BLaER1 treated with 17β-estradiol and CSF1 and Interleukin-3, amounts not matched to agents 10 nM and 100 nM (cell line): Measurements from ENCODE around the gene TOMT.
"Not testable (repeated sequence)": the region's sequence is repeated elsewhere in the genome, so short reads cannot be mapped to it uniquely, and the experiment has no call there.

ENCODE experiments used
- H3K27ac ChIP-seq, 11 experiments: shearing (Covaris generic); formaldehyde crosslinking; 2 replicates each; pipeline ENCODE4 v1.8.1; 2022
- H3K27me3 ChIP-seq, 11 experiments: shearing (Covaris generic); formaldehyde crosslinking; 2 replicates each; pipeline ENCODE4 v1.8.1; 2022
- H3K36me3 ChIP-seq, 11 experiments: shearing (Covaris generic); formaldehyde crosslinking; 2 replicates each; pipeline ENCODE4 v1.8.1; 2022
- H3K4me1 ChIP-seq, 10 experiments: shearing (Covaris generic); formaldehyde crosslinking; 2 replicates each; pipeline ENCODE4 v1.8.1; 2022
- H3K4me2 ChIP-seq, 11 experiments: shearing (Covaris generic); formaldehyde crosslinking; 2 replicates each; pipeline ENCODE4 v1.8.1; 2022
- H3K4me3 ChIP-seq, 10 experiments: shearing (Covaris generic); formaldehyde crosslinking; 2 replicates each; pipeline ENCODE4 v1.8.1; 2022
- H3K9ac ChIP-seq, 11 experiments: shearing (Covaris generic); formaldehyde crosslinking; 2 replicates each; pipeline ENCODE4 v1.8.1; 2022
- H3K9me3 ChIP-seq, 11 experiments: shearing (Covaris generic); formaldehyde crosslinking; replicated peaks in 1 of 11; 2 replicates each; pipeline ENCODE4 v1.8.1; 2022
- H4K20me1 ChIP-seq, 11 experiments: shearing (Covaris generic); formaldehyde crosslinking; 2 replicates each; pipeline ENCODE4 v1.8.1; 2022
- Cebpa-rat ChIP-seq, 11 experiments: shearing (Covaris generic); IDR thresholded peaks; 2 replicates each; pipeline ENCODE4 v1.8.1; 2022

Gene TOMT

DNA sequence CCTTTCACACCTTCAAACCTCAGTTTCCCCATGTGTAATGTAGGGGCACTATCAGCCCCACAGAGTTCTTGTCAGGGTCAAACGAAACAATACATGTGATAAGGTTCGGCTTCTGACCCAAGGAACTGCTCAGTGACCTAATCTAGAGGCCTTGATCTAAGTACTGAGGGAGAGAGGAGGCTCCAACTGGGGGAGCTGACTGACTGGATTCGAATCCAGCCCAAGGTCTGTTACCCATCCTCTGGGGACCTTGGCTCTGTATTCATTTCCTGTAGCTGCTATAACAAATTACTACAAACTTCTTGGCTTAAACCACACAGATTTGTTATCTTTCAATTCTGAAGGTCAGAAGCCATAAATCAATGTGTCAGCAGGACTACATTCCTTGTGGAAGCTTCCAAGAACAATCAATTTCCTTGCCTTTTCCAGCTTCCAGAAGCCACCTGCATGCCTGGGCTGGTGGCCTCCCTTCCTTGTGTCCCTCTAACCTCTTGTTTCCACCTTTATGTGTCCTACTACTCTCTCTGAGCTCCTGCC is 17.5 kb downstream of the TOMT start:
- Histone ChIP-seq H3K4me1 (no peaks in the 10 kb centered on the region), H3K9ac (no peak overlapping the region), H4K20me1 (no peaks in the 10 kb centered on the region), H3K4me2 (no peak overlapping the region), H3K27ac (no peak overlapping the region), H3K36me3 (no peaks in the 10 kb centered on the region), H3K27me3 (no peaks in the 10 kb centered on the region; a peak in 1 of 22 replicates), H3K4me3 (no peak overlapping the region), H3K9me3 (peaks cover 45 to 53% (median 47%) of the 10 kb centered on the region in 11 experiments)
- no peak for TF ChIP-seq Cebpa-rat (IDR thresholded peaks at IDR 0.05)

- no peaks in the 10 kb centered on the region for H3K4me1 ChIP-seq
- no peaks in the 10 kb centered on the region; a peak in 1 of 22 replicates for H3K27me3 ChIP-seq
- no peak overlapping the region for H3K4me3 ChIP-seq
- no peak for TF ChIP-seq Cebpa-rat (IDR thresholded peaks at IDR 0.05)
- H3K9ac ChIP-seq: no peak overlapping the region
- H4K20me1 ChIP-seq: no peaks in the 10 kb centered on the region
- no peak overlapping the region for H3K27ac ChIP-seq
- no peak overlapping the region for H3K4me2 ChIP-seq
- H3K36me3 ChIP-seq: no peaks in the 10 kb centered on the region
- H3K9me3 ChIP-seq: peaks cover 54 to 62% (median 56%) of the 10 kb centered on the region in 11 experiments
These were observed 18.3 kb downstream of the TOMT start for GRCh38 chr11:72124046-72124445.

GRCh38 chr11:72125956-72126355 is 20.2 kb downstream of the TOMT start:
- Histone ChIP-seq H3K4me3 (no peak overlapping the region), H3K27ac (no peak overlapping the region), H3K9ac (no peak overlapping the region), H3K4me2 (no peak overlapping the region), H3K27me3 (no peaks in the 10 kb centered on the region; a peak in 1 of 22 replicates), H3K36me3 (no peaks in the 10 kb centered on the region), H3K4me1 (no peaks in the 10 kb centered on the region), H4K20me1 (no peaks in the 10 kb centered on the region), H3K9me3 (peaks cover 61 to 77% (median 67%) of the 10 kb centered on the region in 11 experiments)
- no peak for TF ChIP-seq Cebpa-rat (IDR thresholded peaks at IDR 0.05)

- no peaks in the 10 kb centered on the region for H3K36me3 ChIP-seq
- H3K27me3 ChIP-seq: no peaks in the 10 kb centered on the region
- H3K27ac ChIP-seq: no peak overlapping the region
- H3K4me1 ChIP-seq: peaks cover 0 to 14% (median under 1%) of the 10 kb centered on the region in 10 experiments; a peak in 10 of 20 replicates
- peaks cover 61 to 79% (median 67%) of the 10 kb centered on the region in 11 experiments for H3K9me3 ChIP-seq
- no peaks in the 10 kb centered on the region for H4K20me1 ChIP-seq
- no peak overlapping the region for H3K9ac ChIP-seq
- no peak overlapping the region for H3K4me2 ChIP-seq
- no peak for TF ChIP-seq Cebpa-rat (IDR thresholded peaks at IDR 0.05)
- no peak overlapping the region; a peak in 1 of 20 replicates for H3K4me3 ChIP-seq
These were observed 22.2 kb downstream of the TOMT start for GRCh38 chr11:72127923-72128322.

DNA sequence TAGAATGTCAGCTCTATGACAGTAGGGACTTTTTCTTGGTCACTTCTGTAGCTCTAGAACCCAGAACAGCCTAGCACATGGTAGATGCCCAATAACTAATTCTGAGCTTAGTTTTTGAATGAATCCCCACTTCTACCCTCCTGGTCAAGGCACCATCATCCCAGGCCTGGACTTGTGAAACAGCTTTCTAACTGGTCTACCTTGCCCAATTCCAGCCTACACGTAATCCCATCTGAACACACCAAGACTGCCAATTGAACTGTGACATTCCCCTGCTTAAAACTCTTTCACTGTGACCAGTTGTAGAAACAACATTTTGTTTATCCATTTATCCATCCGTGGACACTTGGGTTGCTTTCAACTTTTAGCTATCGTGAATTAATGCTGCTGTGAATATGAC is 23.7 kb downstream of the TOMT start:
- Histone ChIP-seq H3K9me3 (peaks cover 53 to 66% (median 59%) of the 10 kb centered on the region in 11 experiments), H3K4me3 (no peak overlapping the region), H3K9ac (no peak overlapping the region), H3K36me3 (no peaks in the 10 kb centered on the region), H3K27me3 (no peaks in the 10 kb centered on the region), H4K20me1 (no peaks in the 10 kb centered on the region), H3K27ac (no peak overlapping the region), H3K4me2 (no peak overlapping the region), H3K4me1 (peaks cover 0 to 27% (median 3%) of the 10 kb centered on the region in 10 experiments; a peak in 10 of 20 replicates)
- no peak for TF ChIP-seq Cebpa-rat (IDR thresholded peaks at IDR 0.05)

DNA sequence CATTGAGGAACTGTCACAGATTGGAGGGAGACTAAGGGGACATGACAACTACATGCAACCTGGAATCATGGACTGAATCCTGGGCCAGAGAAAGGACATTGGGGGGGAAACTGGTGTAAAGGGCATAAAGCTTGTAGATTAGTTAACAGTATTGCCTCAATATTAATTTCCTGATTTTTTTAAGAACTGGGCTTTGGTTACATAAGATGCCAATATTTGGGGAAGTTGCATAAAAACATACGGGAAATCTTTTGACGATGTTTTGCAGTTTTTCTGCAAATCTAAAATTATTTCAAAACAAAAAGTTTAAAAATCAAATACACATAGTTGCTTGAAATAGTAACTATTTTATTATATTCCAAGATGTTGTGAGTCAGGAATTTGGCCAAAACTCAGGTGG is 26.9 kb downstream of the TOMT start:
- peaks cover 0 to 40% (median 3%) of the 10 kb centered on the region in 10 experiments; a peak in 10 of 20 replicates for H3K4me1 ChIP-seq
- TF ChIP-seq Cebpa-rat (IDR thresholded peaks at IDR 0.05): no peak
- peak overlapping the region in 5 of 11 experiments; percentile 19 to 71 (median 63); a peak in 9 of 22 replicates for H3K4me2 ChIP-seq
- no peak overlapping the region for H3K4me3 ChIP-seq
- H3K27me3 ChIP-seq: no peaks in the 10 kb centered on the region
- H4K20me1 ChIP-seq: no peaks in the 10 kb centered on the region
- no peaks in the 10 kb centered on the region for H3K36me3 ChIP-seq
- no peak overlapping the region for H3K9ac ChIP-seq
- peaks cover 20 to 33% (median 26%) of the 10 kb centered on the region in 11 experiments for H3K9me3 ChIP-seq
- H3K27ac ChIP-seq: peak overlapping the region in 2 of 11 experiments; percentile 35 to 59; a peak in 3 of 22 replicates

DNA sequence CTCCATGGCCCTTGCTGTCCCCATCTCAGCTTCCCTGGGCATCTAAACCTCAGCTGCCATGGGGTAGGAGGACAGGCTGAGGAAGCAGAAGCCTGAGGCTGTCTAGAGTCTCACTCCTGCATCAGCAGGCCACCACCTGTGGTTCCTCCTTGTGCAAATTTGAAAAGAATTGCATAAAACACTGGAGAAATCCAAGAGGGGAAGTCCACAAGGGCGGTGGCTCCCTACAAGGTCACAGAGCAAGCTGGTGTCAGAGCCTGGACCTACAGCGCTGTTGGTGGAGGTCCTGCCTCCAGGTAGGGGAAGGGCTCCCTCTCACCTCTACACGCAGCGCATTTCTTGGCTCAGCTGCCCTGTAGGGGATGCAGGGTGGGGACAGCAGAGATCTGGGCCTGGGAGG is 29.7 kb downstream of the TOMT start, which contains the start of gene FOLR3:
TSS of gene FOLR3 (plus strand) at position 253 of the 400 bp plus-strand sequence. CDS start 228 bp downstream, outside the sequence.
- not testable (repeated sequence) for H3K27me3 ChIP-seq, H4K20me1 ChIP-seq, H3K27ac ChIP-seq, H3K9me3 ChIP-seq, H3K4me3 ChIP-seq, H3K36me3 ChIP-seq, H3K9ac ChIP-seq
- H3K4me2 ChIP-seq: peak within 1 kb of the TSS in 1 of 11 experiments; percentile 40; a peak in 1 of 22 replicates
- peaks cover 0 to 40% (median 3%) of the 10 kb centered on the region in 10 experiments; a peak in 10 of 20 replicates for H3K4me1 ChIP-seq

DNA sequence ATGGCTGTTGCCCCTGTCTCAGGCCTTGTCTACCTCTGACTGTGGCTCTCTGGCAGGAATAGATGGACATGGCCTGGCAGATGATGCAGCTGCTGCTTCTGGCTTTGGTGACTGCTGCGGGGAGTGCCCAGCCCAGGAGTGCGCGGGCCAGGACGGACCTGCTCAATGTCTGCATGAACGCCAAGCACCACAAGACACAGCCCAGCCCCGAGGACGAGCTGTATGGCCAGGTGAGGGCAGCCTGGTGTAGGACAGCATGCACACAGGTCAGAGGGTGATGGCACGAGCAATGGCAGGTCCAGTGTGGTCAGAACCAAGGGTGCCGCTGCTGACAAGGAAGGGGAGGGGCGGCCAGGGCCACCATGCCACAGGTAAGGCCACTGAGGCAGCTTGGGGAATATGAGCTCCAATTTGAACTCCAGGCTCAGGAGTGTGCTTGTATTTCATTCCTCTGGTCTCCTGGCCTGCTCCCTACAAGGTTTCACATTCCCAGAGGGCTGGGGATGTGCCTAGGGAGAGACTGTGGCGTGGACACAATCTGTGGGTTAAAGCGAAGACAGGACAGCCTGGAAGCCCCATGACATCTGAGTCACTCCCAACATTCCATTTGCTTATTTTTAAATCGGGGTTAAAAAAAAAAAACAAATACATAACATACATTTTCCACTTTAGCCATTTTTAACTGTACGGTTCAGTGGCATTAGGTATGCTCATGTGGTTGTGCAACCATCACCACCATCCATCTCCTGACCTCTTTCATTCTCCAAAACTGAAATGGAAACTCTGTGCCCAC is 30.4 kb downstream of the TOMT start:
- no peaks in the 10 kb centered on the region for H3K27me3 ChIP-seq
- no peak overlapping the region for H3K27ac ChIP-seq
- no peak for TF ChIP-seq Cebpa-rat (IDR thresholded peaks at IDR 0.05)

DNA sequence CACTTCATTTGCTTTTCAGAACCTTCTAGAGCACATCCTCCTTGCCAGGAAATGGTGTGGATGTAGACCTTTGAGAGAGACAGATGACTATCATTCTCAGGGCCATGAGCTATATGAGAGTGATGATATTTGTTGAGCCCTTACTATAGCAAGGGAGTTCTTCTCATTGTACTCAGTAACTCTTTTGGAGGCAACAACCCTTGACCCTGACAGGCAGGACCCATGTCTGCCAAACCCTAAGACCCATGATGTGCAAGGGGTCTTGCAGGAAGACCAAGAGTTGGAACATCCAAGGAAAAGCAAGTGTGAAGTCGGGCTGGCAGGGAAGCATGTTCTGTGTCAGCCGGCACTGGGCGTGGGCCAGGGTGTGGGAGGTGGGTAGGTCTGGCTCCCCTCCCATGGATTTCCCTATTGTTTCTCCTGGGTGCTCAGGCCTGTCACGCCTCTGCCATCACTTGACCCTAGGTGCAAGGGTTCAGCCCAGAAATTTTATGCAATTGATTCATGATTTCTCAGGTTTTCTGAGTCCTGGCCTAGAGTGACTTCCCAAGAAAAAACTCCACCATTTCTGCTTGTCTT is 31.0 kb downstream of the TOMT start:
- no peaks in the 10 kb centered on the region for H3K36me3 ChIP-seq
- no peaks in the 10 kb centered on the region for H4K20me1 ChIP-seq
- peaks cover 0 to 5% (median 0%) of the 10 kb centered on the region in 11 experiments; a peak in 1 of 22 replicates for H3K9me3 ChIP-seq
- no peak for TF ChIP-seq Cebpa-rat (IDR thresholded peaks at IDR 0.05)
- no peak overlapping the region for H3K4me3 ChIP-seq
- H3K4me1 ChIP-seq: peaks cover 0 to 37% (median 3%) of the 10 kb centered on the region in 10 experiments; a peak in 10 of 20 replicates
- H3K4me2 ChIP-seq: no peak overlapping the region
- H3K27me3 ChIP-seq: no peaks in the 10 kb centered on the region
- no peak overlapping the region for H3K27ac ChIP-seq
- no peak overlapping the region for H3K9ac ChIP-seq

More for the DNA sequence above, 30.4 kb downstream of the TOMT start:
- Histone ChIP-seq H3K9me3 (peaks cover 0 to 5% (median 0%) of the 10 kb centered on the region in 11 experiments; a peak in 1 of 22 replicates), H3K9ac (no peak overlapping the region), H3K4me3 (no peak overlapping the region), H4K20me1 (no peaks in the 10 kb centered on the region), H3K4me2 (peak overlapping the region in 1 of 11 experiments; percentile 8; a peak in 1 of 22 replicates), H3K36me3 (no peaks in the 10 kb centered on the region), H3K4me1 (peaks cover 0 to 40% (median 3%) of the 10 kb centered on the region in 10 experiments; a peak in 10 of 20 replicates)
